ENCODE measurements around the gene C20orf173. TPM values are rescaled to one million over a fixed set of nuclear protein-coding genes. Genes with fewer than 3 reads are reported as not detected.

The C20orf173 gene
- not detected in 2 replicates for total RNA-seq

- no peak for DNase-seq (ENCODE audit: low read depth)
- no peak within 1 kb of the TSS for H3K4me3 ChIP-seq (ENCODE audit: low read depth, low read length)
- TF ChIP-seq CTCF (IDR thresholded peaks at IDR 0.05; ENCODE audit: insufficient read depth, low read depth, low read length) = no peak
Measured at GRCh38 chr20:35529552-35529951, at the start of gene C20orf173. TSS of gene C20orf173 (minus strand) at chr20:35529652. CDS start at chr20:35529373, 279 bp downstream.

GRCh38 chr20:35579196-35579595, 49.7 kb upstream of the C20orf173 start:
- H3K4me3 ChIP-seq (ENCODE audit: low read depth, low read length) = no peak overlapping the region
- no peak for TF ChIP-seq CTCF (IDR thresholded peaks at IDR 0.05; ENCODE audit: insufficient read depth, low read depth, low read length)

DNA sequence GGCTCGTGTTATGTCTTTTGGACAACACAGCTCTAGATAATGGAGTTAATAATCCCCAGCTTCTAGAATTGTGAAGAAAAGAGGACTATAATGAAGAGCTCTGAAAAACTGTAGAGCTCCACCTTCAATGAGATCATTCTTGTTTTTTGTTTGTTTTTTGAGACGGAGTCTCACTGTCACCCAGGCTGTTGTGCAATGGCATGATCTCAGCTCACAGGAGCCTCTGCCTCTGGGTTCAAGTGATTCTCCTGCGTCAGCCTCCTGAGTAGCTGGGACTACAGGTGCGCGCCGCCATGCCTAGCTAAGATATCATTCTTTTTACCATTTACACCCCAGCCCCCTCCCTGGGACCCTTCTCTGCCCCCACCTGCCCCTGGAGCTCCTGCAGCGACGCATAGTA, 49.0 kb upstream of the C20orf173 start:
- H3K4me3 ChIP-seq (ENCODE audit: low read depth, low read length) = no peak overlapping the region
- TF ChIP-seq CTCF (IDR thresholded peaks at IDR 0.05; ENCODE audit: insufficient read depth, low read depth, low read length) = no peak
- no peak for DNase-seq (ENCODE audit: low read depth)

More at GRCh38 chr20:35579196-35579595, 49.7 kb upstream of the C20orf173 start:
- no peak for DNase-seq (ENCODE audit: low read depth)

GRCh38 chr20:35576816-35577215, 47.4 kb upstream of the C20orf173 start:
- no peak overlapping the region for H3K4me3 ChIP-seq (ENCODE audit: low read depth, low read length)
- TF ChIP-seq CTCF (IDR thresholded peaks at IDR 0.05; ENCODE audit: insufficient read depth, low read depth, low read length) = no peak
- DNase-seq (ENCODE audit: low read depth) = no peak

- TF ChIP-seq CTCF (IDR thresholded peaks at IDR 0.05; ENCODE audit: insufficient read depth, low read depth, low read length) = no peak
- no peak for DNase-seq (ENCODE audit: low read depth)
- H3K4me3 ChIP-seq (ENCODE audit: low read depth, low read length) = no peak overlapping the region
Measured at GRCh38 chr20:35575958-35576357, 46.5 kb upstream of the C20orf173 start.

- DNase-seq (ENCODE audit: low read depth) = no peak
- no peak overlapping the region for H3K4me3 ChIP-seq (ENCODE audit: low read depth, low read length)
- no peak for TF ChIP-seq CTCF (IDR thresholded peaks at IDR 0.05; ENCODE audit: insufficient read depth, low read depth, low read length)
Measured at GRCh38 chr20:35572838-35573237, 43.4 kb upstream of the C20orf173 start.

GRCh38 chr20:35571555-35571954, 42.1 kb upstream of the C20orf173 start:
- no peak for TF ChIP-seq CTCF (IDR thresholded peaks at IDR 0.05; ENCODE audit: insufficient read depth, low read depth, low read length)
- no peak for DNase-seq (ENCODE audit: low read depth)
- H3K4me3 ChIP-seq (ENCODE audit: low read depth, low read length) = no peak overlapping the region
